Loucy (cell line): Measurements from ENCODE around the gene LYZL6.

ENCODE experiments used
- CTCF ChIP-seq: fragments of 200-600 bp; sonication (generic); conservative IDR thresholded peaks from 2 replicates; pipeline ENCODE4 v1.5.1; 2014; ENCODE audit warnings: mild to moderate bottlenecking, antibody characterized with exemption, low read length
- EZH2phosphoT487 ChIP-seq: fragments of 200-600 bp; IDR thresholded peaks from 2 replicates; pipeline ENCODE4 v1.6.1; 2018; ENCODE audit warnings: antibody characterized with exemption, mild to moderate bottlenecking, moderate library complexity, borderline replicate concordance

GRCh38 chr17:35907691-35908090, 35.8 kb downstream of the LYZL6 start:
- no peak for TF ChIP-seq CTCF
- no peak for TF ChIP-seq EZH2phosphoT487
